Stimulated activated effector memory CD8-positive, alpha-beta T cell treated with anti-CD3 and anti-CD28 coated beads, Interleukin-12 subunit alpha, Interleukin-12 subunit beta, amount 100 ng/mL, for 72 hours (primary cell): ENCODE results near the gene C7.

Source experiments
- ATAC-seq: fragments of 150-1000 bp; cut with Tn5 transposase; 2 replicates; pipeline ENCODE4 v1.10.0; 2021
- DNase-seq, 2 donors: peaks; one replicate each; pipeline ENCODE4 v3.0.0; 2021 to 2022; ENCODE audit warnings: low spot score in 2 of 2
- H3K27ac Mint-ChIP-seq: one replicate; pipeline ENCODE4 v1.8.0; 2022; ENCODE audit warnings: mild to moderate bottlenecking, mixed read lengths
- H3K36me3 Mint-ChIP-seq: one replicate; pipeline ENCODE4 v1.8.0; 2022; ENCODE audit warnings: mild to moderate bottlenecking, mixed read lengths
- H3K4me1 Mint-ChIP-seq: one replicate; pipeline ENCODE4 v1.8.0; 2022; ENCODE audit warnings: mixed read lengths
- H3K4me3 Mint-ChIP-seq: one replicate; pipeline ENCODE4 v1.8.0; 2022; ENCODE audit warnings: mild to moderate bottlenecking, mixed read lengths
- H3K9me3 Mint-ChIP-seq: one replicate; pipeline ENCODE4 v1.8.0; 2022; ENCODE audit warnings: mixed read lengths

The C7 gene

GRCh38 chr5:40960037-40960436 lies 50.7 kb downstream of the C7 start:
- H3K4me3 Mint-ChIP-seq: no peak overlapping the region
- DNase-seq (no peak), ATAC-seq (no peak)
- H3K9me3 Mint-ChIP-seq: peaks cover 3% of the 10 kb centered on the region
- no peaks in the 10 kb centered on the region for H3K36me3 Mint-ChIP-seq
- H3K27ac Mint-ChIP-seq: no peak overlapping the region
- no peaks in the 10 kb centered on the region for H3K4me1 Mint-ChIP-seq

GRCh38 chr5:40962207-40962955 lies 53.1 kb downstream of the C7 start:
- H3K4me3 Mint-ChIP-seq: no peak overlapping the region
- H3K27ac Mint-ChIP-seq: no peak overlapping the region
- ATAC-seq (no peak), DNase-seq (no peak)
- no peaks in the 10 kb centered on the region for H3K36me3 Mint-ChIP-seq
- H3K4me1 Mint-ChIP-seq: no peaks in the 10 kb centered on the region
- peaks cover 3% of the 10 kb centered on the region for H3K9me3 Mint-ChIP-seq

GRCh38 chr5:40972434-40972833 lies 63.1 kb downstream of the C7 start:
- H3K4me1 Mint-ChIP-seq: no peaks in the 10 kb centered on the region
- DNase-seq: no peak
- H3K27ac Mint-ChIP-seq: no peak overlapping the region
- no peaks in the 10 kb centered on the region for H3K36me3 Mint-ChIP-seq
- H3K9me3 Mint-ChIP-seq: no peaks in the 10 kb centered on the region
- no peak for ATAC-seq
- no peak overlapping the region for H3K4me3 Mint-ChIP-seq

GRCh38 chr5:40973364-40974004 lies 64.2 kb downstream of the C7 start:
- no peak for DNase-seq
- Mint-ChIP-seq H3K9me3 (no peaks in the 10 kb centered on the region), H3K4me1 (no peaks in the 10 kb centered on the region), H3K36me3 (no peaks in the 10 kb centered on the region), H3K27ac (no peak overlapping the region), H3K4me3 (no peak overlapping the region)
- ATAC-seq: no peak

- no peak for ATAC-seq
- DNase-seq: no peak
- no peaks in the 10 kb centered on the region for H3K9me3 Mint-ChIP-seq
- H3K4me3 Mint-ChIP-seq: no peak overlapping the region
- no peak overlapping the region for H3K27ac Mint-ChIP-seq
- no peaks in the 10 kb centered on the region for H3K36me3 Mint-ChIP-seq
- H3K4me1 Mint-ChIP-seq: no peaks in the 10 kb centered on the region
These were observed 66.7 kb downstream of the C7 start for GRCh38 chr5:40976041-40976440.

GRCh38 chr5:40976836-40977235 lies 67.5 kb downstream of the C7 start:
- ATAC-seq (no peak), DNase-seq (no peak)
- no peaks in the 10 kb centered on the region for H3K36me3 Mint-ChIP-seq
- H3K4me1 Mint-ChIP-seq: no peaks in the 10 kb centered on the region
- no peaks in the 10 kb centered on the region for H3K9me3 Mint-ChIP-seq
- H3K4me3 Mint-ChIP-seq: no peak overlapping the region
- H3K27ac Mint-ChIP-seq: no peak overlapping the region

GRCh38 chr5:40981420-40981819 lies 72.1 kb downstream of the C7 start:
- Mint-ChIP-seq H3K27ac (no peak overlapping the region), H3K36me3 (no peaks in the 10 kb centered on the region), H3K4me1 (no peaks in the 10 kb centered on the region), H3K4me3 (no peak overlapping the region), H3K9me3 (no peaks in the 10 kb centered on the region)
- ATAC-seq (no peak), DNase-seq (no peak)

GRCh38 chr5:40983781-40984180 lies 74.5 kb downstream of the C7 start:
- no peaks in the 10 kb centered on the region for H3K4me1 Mint-ChIP-seq
- no peaks in the 10 kb centered on the region for H3K9me3 Mint-ChIP-seq
- no peak overlapping the region for H3K4me3 Mint-ChIP-seq
- DNase-seq: no peak
- no peaks in the 10 kb centered on the region for H3K36me3 Mint-ChIP-seq
- H3K27ac Mint-ChIP-seq: no peak overlapping the region
- ATAC-seq: no peak

- Mint-ChIP-seq H3K27ac (no peak overlapping the region), H3K4me1 (no peaks in the 10 kb centered on the region), H3K9me3 (no peaks in the 10 kb centered on the region), H3K36me3 (no peaks in the 10 kb centered on the region), H3K4me3 (no peak overlapping the region)
- DNase-seq (no peak), ATAC-seq (no peak)
These were observed 75.6 kb downstream of the C7 start for GRCh38 chr5:40984884-40985283.

- no peak for DNase-seq
- H3K9me3 Mint-ChIP-seq: no peaks in the 10 kb centered on the region
- H3K4me3 Mint-ChIP-seq: no peak overlapping the region
- H3K36me3 Mint-ChIP-seq: no peaks in the 10 kb centered on the region
- no peak for ATAC-seq
- H3K27ac Mint-ChIP-seq: no peak overlapping the region
- no peaks in the 10 kb centered on the region for H3K4me1 Mint-ChIP-seq
These were observed 76.2 kb downstream of the C7 start for GRCh38 chr5:40985501-40985900.

- Mint-ChIP-seq H3K27ac (no peak overlapping the region), H3K4me1 (no peaks in the 10 kb centered on the region), H3K9me3 (no peaks in the 10 kb centered on the region), H3K36me3 (no peaks in the 10 kb centered on the region), H3K4me3 (no peak overlapping the region)
- DNase-seq (no peak), ATAC-seq (no peak)
These were observed 77.4 kb downstream of the C7 start for GRCh38 chr5:40986666-40987065.

- Mint-ChIP-seq H3K4me1 (no peaks in the 10 kb centered on the region), H3K27ac (no peak overlapping the region), H3K4me3 (no peak overlapping the region), H3K9me3 (no peaks in the 10 kb centered on the region), H3K36me3 (no peaks in the 10 kb centered on the region)
- DNase-seq: no peak
- ATAC-seq: no peak
These were observed 78.1 kb downstream of the C7 start for GRCh38 chr5:40987349-40987748.

GRCh38 chr5:40988746-40989510 lies 79.6 kb downstream of the C7 start:
- Mint-ChIP-seq H3K9me3 (no peaks in the 10 kb centered on the region), H3K27ac (no peak overlapping the region), H3K4me3 (no peak overlapping the region), H3K36me3 (no peaks in the 10 kb centered on the region), H3K4me1 (no peaks in the 10 kb centered on the region)
- ATAC-seq (no peak), DNase-seq (no peak)

- no peak for DNase-seq
- Mint-ChIP-seq H3K4me1 (no peaks in the 10 kb centered on the region), H3K27ac (no peak overlapping the region), H3K36me3 (no peaks in the 10 kb centered on the region), H3K9me3 (no peaks in the 10 kb centered on the region), H3K4me3 (no peak overlapping the region)
- ATAC-seq: no peak
These were observed 82.1 kb downstream of the C7 start for GRCh38 chr5:40991168-40991980.

- Mint-ChIP-seq H3K4me3 (no peak overlapping the region), H3K36me3 (no peaks in the 10 kb centered on the region), H3K4me1 (no peaks in the 10 kb centered on the region), H3K27ac (no peak overlapping the region), H3K9me3 (no peaks in the 10 kb centered on the region)
- ATAC-seq (no peak), DNase-seq (no peak)
These were observed 82.8 kb downstream of the C7 start for GRCh38 chr5:40991981-40992559.
